GM13977 (cell line): ENCODE results near the gene THADA.

Source experiments
- DNase-seq: peaks from one replicate; pipeline ENCODE4 v3.0.0; 2012; ENCODE audit warnings: low spot score
- CTCF ChIP-seq: IDR thresholded peaks from 2 replicates; pipeline ENCODE4 v1.5.1; 2012; ENCODE audit warnings: mild to moderate bottlenecking, control low read depth; ENCODE audit not compliant: insufficient read depth; ENCODE audit errors: extremely low read depth, missing control alignments
- in situ Hi-C: fragments of 300-500 bp; cut with MboI; formaldehyde crosslinking; loops from one replicate; pipeline ENCODE4 v1.12.0; 2022; ENCODE audit warnings: low sequenced_read_pairs, low pct_unique_long_range_greater_than_20kb, mixed read lengths, inconsistent platforms; ENCODE audit not compliant: unreplicated experiment

The THADA gene

GRCh38 chr2:43311276-43311675, 284.6 kb downstream of the THADA start:
- in situ Hi-C loops: no loop called here
- DNase-seq: no peak
- TF ChIP-seq CTCF: no peak

GRCh38 chr2:43309935-43310334, 285.9 kb downstream of the THADA start:
- in situ Hi-C loops: no loop called here
- DNase-seq: no peak
- no peak for TF ChIP-seq CTCF

- DNase-seq: no peak
- in situ Hi-C loops: no loop called here
These were observed 287.9 kb downstream of the THADA start for GRCh38 chr2:43307973-43308372.

GRCh38 chr2:43307046-43307445, 288.8 kb downstream of the THADA start:
- no peak for TF ChIP-seq CTCF
- in situ Hi-C loops: no loop called here
- DNase-seq: no peak

More at GRCh38 chr2:43307973-43308372, 287.9 kb downstream of the THADA start:
- TF ChIP-seq CTCF: no peak

- no peak for DNase-seq
- no peak for TF ChIP-seq CTCF
- in situ Hi-C loops: no loop called here
These were observed 289.6 kb downstream of the THADA start for GRCh38 chr2:43306197-43306596.

GRCh38 chr2:43305517-43305916, 290.3 kb downstream of the THADA start:
- no peak for DNase-seq
- TF ChIP-seq CTCF: no peak
- in situ Hi-C loops: no loop called here

GRCh38 chr2:43305012-43305411, 290.8 kb downstream of the THADA start:
- no peak for DNase-seq

More at GRCh38 chr2:43305012-43305411, 290.8 kb downstream of the THADA start:
- in situ Hi-C loops: no loop called here
- no peak for TF ChIP-seq CTCF
